ENCODE data around the gene RYR3. TPM values are rescaled to one million over a fixed set of nuclear protein-coding genes. Genes with fewer than 3 reads are reported as not detected.

Gene RYR3
- not detected in 2 replicates for total RNA-seq

DNA sequence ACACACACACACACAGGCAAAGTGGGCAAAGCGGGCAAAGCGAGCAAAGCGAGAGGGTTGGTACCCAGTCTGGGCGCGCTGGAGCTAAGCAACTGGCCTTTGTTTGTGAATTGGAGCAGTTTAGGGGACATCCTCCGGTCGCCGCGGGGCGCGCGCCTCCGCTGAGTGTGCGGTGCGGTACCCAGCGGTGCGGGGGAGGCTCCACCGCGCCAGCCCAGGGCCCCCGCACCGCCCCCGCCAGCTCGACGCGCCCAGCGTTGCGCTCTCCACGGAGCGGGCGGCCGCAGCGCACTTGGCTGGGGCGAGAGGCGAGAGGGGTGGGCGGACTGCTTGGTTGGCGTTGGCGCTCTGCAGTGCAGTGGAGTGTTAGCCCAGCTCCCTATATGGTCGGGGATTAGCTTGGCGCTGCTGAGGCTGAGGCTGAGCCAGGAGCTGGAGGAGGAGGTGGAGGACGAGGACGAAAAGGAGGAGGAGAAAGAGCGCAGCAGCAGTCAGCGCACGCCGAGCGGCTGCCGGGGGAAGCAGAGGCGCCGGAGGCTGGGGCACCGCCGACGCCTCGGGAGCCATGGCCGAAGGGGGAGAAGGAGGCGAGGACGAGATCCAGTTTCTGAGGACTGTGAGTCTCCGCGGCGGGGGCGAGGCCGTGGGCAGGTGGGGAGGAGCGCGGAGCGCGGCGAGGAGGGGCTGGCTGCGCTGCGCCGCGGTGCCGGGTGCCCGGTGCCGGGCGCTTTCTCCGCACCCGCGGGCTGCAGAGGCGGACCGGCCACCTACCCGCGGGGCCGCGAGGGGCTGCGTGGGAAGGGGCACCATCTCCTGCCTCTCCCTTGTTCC lies at the start of gene RYR3:
Gene RYR3 (plus strand): TSS at position 487 of the 831 bp plus-strand sequence. CDS start 79 bp downstream, at position 566.

Other genes starting within 250 kb of the RYR3 start
- 21.7 and 23.3 TPM in 2 replicates for gene FMN1, start 116.3 kb upstream of the RYR3 start, total RNA-seq

All from smooth muscle cell of trachea (primary cell).